Dendritic cell treated with granulocyte-macrophage colony-stimulating factor and Interleukin-4, amounts not matched to agents 40 ng/mL and 50 ng/mL, for 4 days (primary cell): ENCODE data around the gene PPP2R5C.

ENCODE experiments used
- H3K27ac Mint-ChIP-seq: one replicate; pipeline ENCODE4 v1.8.0; 2022; ENCODE audit warnings: mild to moderate bottlenecking, mixed read lengths
- H3K27me3 Mint-ChIP-seq: one replicate; pipeline ENCODE4 v1.8.0; 2022; ENCODE audit warnings: mild to moderate bottlenecking, mixed read lengths
- H3K36me3 Mint-ChIP-seq: one replicate; pipeline ENCODE4 v1.8.0; 2022; ENCODE audit warnings: low read depth, mixed read lengths
- H3K4me1 Mint-ChIP-seq: one replicate; pipeline ENCODE4 v1.8.0; 2022; ENCODE audit warnings: low read depth, mixed read lengths
- H3K4me3 Mint-ChIP-seq: one replicate; pipeline ENCODE4 v1.8.0; 2022; ENCODE audit warnings: mild to moderate bottlenecking, moderate library complexity, mixed read lengths
- H3K9me3 Mint-ChIP-seq: one replicate; pipeline ENCODE4 v1.8.0; 2022; ENCODE audit warnings: mixed read lengths
- intact Hi-C: fragments of 100-400 bp; cut with micrococcal nuclease; formaldehyde crosslinking; loops from one replicate; pipeline ENCODE4 v1.15.0; 2022

PPP2R5C gene

GRCh38 chr14:101889898-101890297 lies 128.4 kb downstream of the PPP2R5C start:
- peaks cover 96% of the 10 kb centered on the region for H3K36me3 Mint-ChIP-seq
- no peaks in the 10 kb centered on the region for H3K27me3 Mint-ChIP-seq
- intact Hi-C loops = loop anchor here (10.0 kb wide), 1 partner anchor 185 kb away; no protein-coding TSS in a partner anchor
- H3K27ac Mint-ChIP-seq = no peak overlapping the region
- no peak overlapping the region for H3K4me3 Mint-ChIP-seq
- no peaks in the 10 kb centered on the region for H3K9me3 Mint-ChIP-seq
- H3K4me1 Mint-ChIP-seq = no peaks in the 10 kb centered on the region

- Mint-ChIP-seq H3K36me3 (peaks cover 96% of the 10 kb centered on the region), H3K9me3 (no peaks in the 10 kb centered on the region), H3K27me3 (no peaks in the 10 kb centered on the region), H3K27ac (no peak overlapping the region), H3K4me1 (no peaks in the 10 kb centered on the region), H3K4me3 (no peak overlapping the region)
- intact Hi-C loops = loop anchor here (10.0 kb wide), 1 partner anchor 187 kb away; no protein-coding TSS in a partner anchor
These were observed 130.0 kb downstream of the PPP2R5C start for GRCh38 chr14:101891471-101891870.

DNA sequence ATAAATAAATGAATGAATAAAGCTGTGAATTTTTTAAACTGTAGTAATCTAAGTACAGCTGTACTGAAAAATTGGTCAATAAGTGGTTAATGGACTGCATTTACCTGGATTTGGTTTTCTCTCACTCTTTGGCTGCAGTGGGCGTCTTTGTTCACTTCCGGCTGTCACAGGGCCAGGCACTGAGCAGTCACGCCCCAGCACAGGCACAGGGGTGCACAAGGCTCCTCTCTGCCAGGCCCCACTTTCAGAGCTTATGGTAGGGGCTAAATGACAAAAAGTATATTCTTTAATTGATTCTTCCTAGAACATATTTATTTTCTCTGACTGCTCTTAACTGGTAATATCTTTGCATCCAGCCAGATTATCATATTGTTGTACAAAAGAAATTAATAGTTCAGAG lies 132.2 kb downstream of the PPP2R5C start:
- no peaks in the 10 kb centered on the region for H3K9me3 Mint-ChIP-seq
- H3K27me3 Mint-ChIP-seq = no peaks in the 10 kb centered on the region
- H3K36me3 Mint-ChIP-seq = peaks cover 96% of the 10 kb centered on the region
- H3K4me3 Mint-ChIP-seq = no peak overlapping the region
- intact Hi-C loops = loop anchor here (10.0 kb wide), 1 partner anchor 189 kb away; no protein-coding TSS in a partner anchor
- H3K4me1 Mint-ChIP-seq = no peaks in the 10 kb centered on the region
- no peak overlapping the region for H3K27ac Mint-ChIP-seq

DNA sequence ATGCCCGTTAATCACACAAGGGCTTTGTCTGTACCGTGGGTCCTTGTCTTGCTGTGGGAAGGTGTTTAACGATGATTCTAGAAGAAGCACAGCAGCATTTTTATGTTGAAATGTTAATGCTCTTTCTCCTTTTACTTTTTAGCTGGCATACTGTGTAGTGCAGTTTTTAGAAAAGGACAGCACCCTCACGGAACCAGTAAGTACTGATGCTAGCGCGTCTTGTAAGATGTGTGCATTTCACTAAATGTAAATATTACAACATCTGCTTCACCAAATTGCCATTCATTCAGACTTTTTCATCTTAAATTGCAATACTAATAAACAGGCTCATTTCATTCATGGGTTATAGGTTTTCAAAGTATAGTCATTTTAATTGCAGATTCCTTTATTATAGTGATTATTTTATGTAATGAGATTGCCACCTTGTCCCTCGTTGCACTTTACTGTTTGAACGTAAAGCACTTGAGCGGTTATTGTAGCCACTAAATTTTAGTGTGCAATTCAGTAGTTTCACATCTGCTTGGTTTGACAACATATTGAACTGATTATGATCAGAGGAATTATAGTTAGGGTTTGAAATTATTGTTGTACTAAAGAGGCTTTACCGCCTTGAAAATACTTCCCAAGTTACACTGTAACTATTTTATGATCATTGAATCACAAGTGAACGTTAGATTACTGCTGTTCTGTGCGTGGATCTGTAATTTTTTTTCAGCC lies 133.0 kb downstream of the PPP2R5C start:
- intact Hi-C loops = loop anchor here (10.0 kb wide), 1 partner anchor 190 kb away; no protein-coding TSS in a partner anchor
- no peaks in the 10 kb centered on the region for H3K9me3 Mint-ChIP-seq
- H3K36me3 Mint-ChIP-seq = peaks cover 96% of the 10 kb centered on the region
- no peak overlapping the region for H3K4me3 Mint-ChIP-seq
- no peak overlapping the region for H3K27ac Mint-ChIP-seq
- no peaks in the 10 kb centered on the region for H3K27me3 Mint-ChIP-seq
- no peaks in the 10 kb centered on the region for H3K4me1 Mint-ChIP-seq

- H3K27me3 Mint-ChIP-seq = no peaks in the 10 kb centered on the region
- no peaks in the 10 kb centered on the region for H3K4me1 Mint-ChIP-seq
- intact Hi-C loops = loop anchor here (10.0 kb wide), 1 partner anchor 190 kb away; no protein-coding TSS in a partner anchor
- no peak overlapping the region for H3K4me3 Mint-ChIP-seq
- H3K9me3 Mint-ChIP-seq = no peaks in the 10 kb centered on the region
- H3K36me3 Mint-ChIP-seq = peaks cover 96% of the 10 kb centered on the region
- no peak overlapping the region for H3K27ac Mint-ChIP-seq
These were observed 133.7 kb downstream of the PPP2R5C start for GRCh38 chr14:101895256-101895655.

GRCh38 chr14:101897326-101897725 lies 135.8 kb downstream of the PPP2R5C start:
- Mint-ChIP-seq H3K36me3 (peaks cover 98% of the 10 kb centered on the region), H3K4me3 (no peak overlapping the region)
- intact Hi-C loops = loop anchor here (10.0 kb wide), 1 partner anchor 193 kb away; no protein-coding TSS in a partner anchor

GRCh38 chr14:101898416-101898815 lies 136.9 kb downstream of the PPP2R5C start:
- intact Hi-C loops = loop anchor here (10.0 kb wide), 1 partner anchor 194 kb away; no protein-coding TSS in a partner anchor
- Mint-ChIP-seq H3K27ac (no peak overlapping the region), H3K4me3 (no peak overlapping the region), H3K36me3 (peaks cover 98% of the 10 kb centered on the region), H3K27me3 (no peaks in the 10 kb centered on the region), H3K4me1 (no peaks in the 10 kb centered on the region), H3K9me3 (no peaks in the 10 kb centered on the region)

More at GRCh38 chr14:101897326-101897725, 135.8 kb downstream of the PPP2R5C start:
- Mint-ChIP-seq H3K27ac (no peak overlapping the region), H3K27me3 (no peaks in the 10 kb centered on the region), H3K9me3 (no peaks in the 10 kb centered on the region), H3K4me1 (no peaks in the 10 kb centered on the region)

GRCh38 chr14:101899263-101899662 lies 137.8 kb downstream of the PPP2R5C start:
- no peaks in the 10 kb centered on the region for H3K9me3 Mint-ChIP-seq
- peaks cover 98% of the 10 kb centered on the region for H3K36me3 Mint-ChIP-seq
- no peaks in the 10 kb centered on the region for H3K4me1 Mint-ChIP-seq
- intact Hi-C loops = loop anchor here (10.0 kb wide), 1 partner anchor 194 kb away; no protein-coding TSS in a partner anchor
- no peaks in the 10 kb centered on the region for H3K27me3 Mint-ChIP-seq
- no peak overlapping the region for H3K4me3 Mint-ChIP-seq
- no peak overlapping the region for H3K27ac Mint-ChIP-seq

DNA sequence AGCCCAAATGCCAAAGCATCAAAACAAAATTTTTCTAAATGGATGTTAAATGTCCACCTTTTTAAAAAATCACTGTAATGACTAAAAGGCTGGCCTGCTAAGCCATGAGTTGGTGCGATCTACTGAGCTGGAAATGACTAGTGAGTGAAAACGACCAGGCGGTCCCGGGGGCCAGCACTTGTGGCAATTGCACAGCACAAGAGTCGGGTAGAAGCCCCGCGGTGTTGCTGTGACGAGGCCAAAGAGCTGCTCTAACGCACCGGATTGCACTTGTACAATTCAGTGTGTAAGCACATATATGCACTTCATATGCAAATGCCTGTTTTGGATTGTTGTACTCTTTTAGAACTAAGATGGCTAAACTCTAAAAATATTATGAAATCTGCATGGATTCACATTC lies 138.7 kb downstream of the PPP2R5C start:
- Mint-ChIP-seq H3K4me1 (no peaks in the 10 kb centered on the region), H3K9me3 (no peaks in the 10 kb centered on the region), H3K27me3 (no peaks in the 10 kb centered on the region), H3K4me3 (no peak overlapping the region), H3K36me3 (peaks cover 100% of the 10 kb centered on the region), H3K27ac (no peak overlapping the region)
- intact Hi-C loops = no loop called here

DNA sequence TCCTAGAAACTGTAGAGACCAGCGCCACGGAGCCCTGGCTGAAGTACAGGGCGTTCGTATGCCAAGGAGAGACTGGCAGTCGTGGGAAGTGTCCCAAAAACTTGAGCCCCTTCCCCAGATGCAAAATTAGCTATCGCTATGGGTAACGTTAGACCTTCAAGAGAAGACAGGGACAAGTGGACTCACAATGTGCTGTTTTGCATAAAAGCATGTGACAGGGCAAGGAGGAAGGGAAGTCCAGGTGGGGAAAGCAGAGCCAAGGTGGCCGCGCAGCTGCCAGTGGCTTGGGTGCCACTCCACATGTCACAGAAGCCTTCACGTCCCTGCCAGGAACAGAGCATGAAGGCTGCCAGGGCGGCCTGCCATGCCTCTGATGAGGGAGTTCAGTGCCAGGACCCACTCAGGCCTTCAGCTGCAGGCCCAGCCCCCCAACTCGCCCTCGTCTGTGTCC lies 141.6 kb downstream of the PPP2R5C start:
- intact Hi-C loops = no loop called here
- H3K9me3 Mint-ChIP-seq = no peaks in the 10 kb centered on the region
- no peak overlapping the region for H3K27ac Mint-ChIP-seq
- peaks cover 99% of the 10 kb centered on the region for H3K36me3 Mint-ChIP-seq
- H3K4me1 Mint-ChIP-seq = no peaks in the 10 kb centered on the region
- no peaks in the 10 kb centered on the region for H3K27me3 Mint-ChIP-seq
- no peak overlapping the region for H3K4me3 Mint-ChIP-seq

GRCh38 chr14:101905614-101906013 lies 144.1 kb downstream of the PPP2R5C start:
- H3K4me3 Mint-ChIP-seq = no peak overlapping the region
- no peaks in the 10 kb centered on the region for H3K4me1 Mint-ChIP-seq
- H3K9me3 Mint-ChIP-seq = no peaks in the 10 kb centered on the region
- no peaks in the 10 kb centered on the region for H3K27me3 Mint-ChIP-seq
- intact Hi-C loops = no loop called here
- peaks cover 99% of the 10 kb centered on the region for H3K36me3 Mint-ChIP-seq
- no peak overlapping the region for H3K27ac Mint-ChIP-seq

GRCh38 chr14:101906645-101907044 lies 145.1 kb downstream of the PPP2R5C start:
- Mint-ChIP-seq H3K36me3 (peaks cover 99% of the 10 kb centered on the region), H3K27ac (no peak overlapping the region)

DNA sequence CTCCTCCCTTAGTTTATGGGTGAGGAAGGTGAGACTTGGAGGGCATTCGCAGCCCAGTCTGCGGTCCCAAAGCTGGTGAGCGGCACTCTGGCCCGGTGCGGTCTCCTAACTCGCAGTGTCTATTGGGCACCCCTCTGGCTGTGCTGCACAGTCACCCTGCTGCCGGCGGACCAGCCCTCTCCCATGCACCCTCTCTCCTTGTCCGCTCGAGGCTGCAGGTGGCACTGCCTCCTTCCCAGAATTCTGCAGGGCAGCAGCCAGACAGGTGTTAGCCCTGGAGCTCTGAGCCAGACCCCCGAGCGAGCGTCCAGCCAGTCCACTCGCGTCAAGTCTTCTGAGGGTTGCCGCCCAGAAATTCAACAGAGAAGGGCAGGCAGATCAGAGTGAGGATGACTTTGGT lies 146.1 kb downstream of the PPP2R5C start:
- no peak overlapping the region for H3K4me3 Mint-ChIP-seq
- H3K36me3 Mint-ChIP-seq = peaks cover 99% of the 10 kb centered on the region
- no peak overlapping the region for H3K27ac Mint-ChIP-seq
- H3K9me3 Mint-ChIP-seq = no peaks in the 10 kb centered on the region
- intact Hi-C loops = no loop called here
- no peaks in the 10 kb centered on the region for H3K27me3 Mint-ChIP-seq
- no peaks in the 10 kb centered on the region for H3K4me1 Mint-ChIP-seq

More at GRCh38 chr14:101906645-101907044, 145.1 kb downstream of the PPP2R5C start:
- Mint-ChIP-seq H3K4me3 (no peak overlapping the region), H3K9me3 (no peaks in the 10 kb centered on the region), H3K27me3 (no peaks in the 10 kb centered on the region), H3K4me1 (no peaks in the 10 kb centered on the region)
- intact Hi-C loops = no loop called here

DNA sequence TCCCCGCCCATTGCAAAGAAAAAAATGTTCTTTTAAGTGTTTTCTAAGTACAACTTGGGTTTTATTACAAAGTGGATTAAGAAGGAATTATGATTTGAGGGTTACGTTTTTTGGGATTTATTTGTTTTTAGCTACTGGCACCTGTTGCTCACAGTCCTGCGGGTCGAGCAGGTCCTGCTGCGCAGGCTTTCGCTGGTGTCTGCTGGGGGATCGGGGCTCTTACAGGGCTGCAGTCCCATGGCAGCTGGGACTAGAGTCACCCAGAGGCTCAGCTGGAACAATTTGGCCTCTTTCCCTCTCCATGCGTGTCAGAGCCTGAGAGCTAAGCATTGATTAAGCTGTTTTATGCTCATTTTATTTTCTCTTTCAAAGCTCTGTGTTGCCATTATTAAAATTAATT lies 147.3 kb downstream of the PPP2R5C start:
- Mint-ChIP-seq H3K4me1 (no peaks in the 10 kb centered on the region), H3K4me3 (no peak overlapping the region), H3K36me3 (peaks cover 97% of the 10 kb centered on the region), H3K27me3 (no peaks in the 10 kb centered on the region), H3K9me3 (no peaks in the 10 kb centered on the region), H3K27ac (no peak overlapping the region)
- intact Hi-C loops = no loop called here
